OCI-M1 (cell line): Measurements from ENCODE around the gene FAM131A.

Experiments used
- DNase-seq: peaks from one replicate; lab custom pipeline; 2025; lab: John Stamatoyannopoulos, UW

FAM131A gene

DNA sequence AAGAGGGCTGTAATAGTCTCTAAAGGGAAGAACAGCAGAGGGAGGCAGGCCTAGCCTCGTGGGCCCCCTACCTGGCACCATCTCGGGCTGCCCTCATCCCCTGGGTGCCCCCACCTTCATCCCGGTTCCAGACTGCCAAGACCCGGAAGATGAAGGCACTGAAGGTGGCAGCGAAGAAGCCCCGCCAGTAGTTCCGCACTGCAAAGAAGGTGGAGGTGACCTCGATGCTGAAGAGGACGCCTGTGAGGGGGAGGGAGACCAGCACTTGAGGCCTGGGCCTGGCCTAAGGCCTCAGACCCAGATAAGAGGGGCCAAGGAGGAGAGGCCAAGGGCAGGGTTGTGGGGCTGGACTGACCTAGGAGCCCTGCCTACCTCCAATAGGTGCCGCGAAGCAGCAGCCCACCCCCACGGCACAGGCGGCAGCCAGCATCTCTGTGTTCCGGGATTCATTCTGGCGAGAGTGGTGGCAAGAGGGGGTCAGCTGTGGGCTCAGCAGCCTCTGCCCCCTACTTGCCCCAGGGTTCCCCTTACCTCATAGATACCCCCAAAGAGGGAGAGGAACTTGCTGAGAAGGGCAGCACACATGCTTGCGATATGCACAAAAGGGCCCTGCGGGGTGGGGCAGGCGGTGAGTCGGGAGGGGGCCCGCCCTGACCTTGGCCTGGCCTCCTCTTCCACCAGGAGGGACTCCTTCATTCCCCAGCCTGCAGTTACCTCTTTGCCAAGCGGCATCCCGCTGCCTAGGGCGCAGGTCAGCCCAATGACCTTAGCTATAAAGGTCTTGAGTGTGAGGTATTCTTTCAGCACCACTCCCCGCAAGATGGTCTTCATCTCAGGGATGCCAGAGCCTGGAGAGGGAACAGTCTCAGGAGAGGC is 20.1 kb downstream of the FAM131A start:
- no peak for DNase-seq

DNA sequence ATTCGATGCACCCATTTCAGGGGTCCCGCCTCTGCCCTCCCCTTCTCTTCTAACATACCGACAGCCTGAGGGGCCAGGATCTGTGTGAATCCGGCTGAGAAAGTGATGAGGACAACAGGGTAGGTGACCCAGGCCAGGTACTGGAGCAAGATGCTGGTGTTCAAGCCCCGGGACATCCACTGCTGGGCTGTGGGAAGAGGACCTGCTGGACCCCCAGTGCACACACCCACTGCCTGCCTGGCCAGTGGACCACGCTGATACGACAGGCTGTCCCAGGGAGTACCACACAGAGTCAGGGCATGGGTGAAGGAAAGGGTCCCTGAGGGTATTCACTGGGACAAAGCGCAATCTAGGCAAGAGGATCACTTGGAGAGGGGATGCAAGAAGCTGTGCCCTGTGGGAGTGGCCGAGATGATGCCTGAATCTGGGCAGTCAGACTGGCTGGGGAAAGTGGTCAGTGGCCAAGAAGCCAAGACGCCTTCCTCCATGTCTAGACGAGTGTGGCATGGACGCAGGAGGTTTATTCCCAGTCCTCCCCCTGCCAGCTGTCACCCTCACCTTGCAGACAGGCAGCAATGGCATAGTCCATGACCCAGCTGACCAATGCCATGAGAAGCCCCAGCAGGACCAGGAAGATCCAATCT is 20.8 kb downstream of the FAM131A start:
- no peak for DNase-seq

DNA sequence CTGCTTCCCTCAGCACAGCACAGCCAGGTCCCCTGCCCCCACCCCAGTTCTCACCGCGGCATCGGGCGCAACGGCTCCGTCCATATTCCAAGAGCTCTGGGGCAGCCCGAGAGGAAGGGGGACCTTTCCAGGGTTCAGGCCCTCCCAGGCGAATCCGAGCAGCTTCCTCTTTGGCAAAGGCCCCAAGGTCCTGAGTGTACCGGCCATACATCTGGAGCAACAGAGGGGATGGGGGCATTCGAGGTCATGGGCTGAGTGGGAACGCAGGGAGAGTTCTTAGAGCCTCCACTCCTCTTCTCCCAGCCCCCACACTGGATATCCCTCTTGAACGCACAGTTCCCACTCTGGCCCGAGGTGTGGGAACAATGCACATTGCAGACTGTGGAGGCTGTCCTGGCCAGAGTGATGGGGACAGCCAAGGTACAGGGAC is 21.5 kb downstream of the FAM131A start:
- no peak for DNase-seq

DNA sequence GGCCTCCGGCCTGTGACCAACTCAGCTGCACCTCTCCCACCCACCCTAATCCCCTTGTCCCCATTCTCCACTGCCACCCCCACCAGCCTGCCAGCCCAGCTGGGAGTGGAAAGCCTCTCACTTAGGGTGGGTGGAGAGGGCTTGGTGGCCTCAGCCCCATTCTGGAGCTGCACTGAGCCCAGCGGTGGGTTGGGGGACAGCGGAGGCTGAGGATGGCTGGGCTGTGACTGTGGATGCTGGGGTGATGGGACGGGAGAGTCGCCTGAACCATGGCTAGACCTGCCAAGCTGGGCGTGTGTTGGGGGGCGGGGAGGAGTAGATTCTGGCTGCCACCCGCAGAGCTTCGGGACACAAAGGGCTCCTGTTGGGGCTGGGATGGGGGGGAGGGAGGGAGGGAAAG is 22.2 kb downstream of the FAM131A start:
- no peak for DNase-seq

DNA sequence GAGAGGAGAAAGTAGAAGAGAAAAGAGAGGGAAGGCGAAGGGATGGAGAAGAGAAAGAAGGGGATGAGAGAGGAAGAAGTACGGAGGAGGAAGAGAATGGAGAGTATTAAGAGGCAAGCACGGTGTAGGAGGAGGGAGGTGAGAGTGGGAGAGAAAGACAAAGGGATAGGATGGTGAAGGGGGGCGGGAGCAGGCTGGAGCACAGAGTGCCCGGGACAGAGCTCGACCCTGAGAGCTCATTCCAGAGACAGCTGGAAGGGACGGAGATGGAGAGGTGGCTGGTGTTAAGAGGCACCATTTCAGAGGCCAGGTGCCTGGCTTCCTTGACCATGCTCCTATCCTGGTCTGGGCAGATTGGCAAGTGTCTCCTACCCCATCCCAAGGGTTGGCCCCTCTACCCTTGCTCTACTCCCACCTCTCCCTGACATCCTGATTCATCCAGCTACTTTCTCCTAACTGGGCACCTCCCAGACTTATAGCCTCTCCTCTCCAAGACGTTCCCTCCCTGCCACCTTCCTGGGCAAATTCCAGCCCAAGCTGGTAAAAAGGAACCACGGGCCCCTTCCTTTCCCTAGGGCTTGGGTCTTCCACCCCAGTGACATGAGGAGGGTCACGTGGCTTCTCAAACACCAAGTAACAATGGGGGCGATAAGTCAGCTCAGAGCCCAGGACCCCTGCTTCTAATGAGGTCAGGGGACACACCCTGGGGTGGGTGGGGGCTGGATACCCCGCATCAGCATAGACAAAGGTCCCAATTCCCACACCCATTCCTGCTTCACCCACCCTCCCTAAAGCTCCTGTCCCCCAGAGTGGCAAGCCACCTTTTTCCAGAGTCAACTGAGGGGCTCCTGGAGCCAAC is 22.9 kb downstream of the FAM131A start:
- no peak for DNase-seq

DNA sequence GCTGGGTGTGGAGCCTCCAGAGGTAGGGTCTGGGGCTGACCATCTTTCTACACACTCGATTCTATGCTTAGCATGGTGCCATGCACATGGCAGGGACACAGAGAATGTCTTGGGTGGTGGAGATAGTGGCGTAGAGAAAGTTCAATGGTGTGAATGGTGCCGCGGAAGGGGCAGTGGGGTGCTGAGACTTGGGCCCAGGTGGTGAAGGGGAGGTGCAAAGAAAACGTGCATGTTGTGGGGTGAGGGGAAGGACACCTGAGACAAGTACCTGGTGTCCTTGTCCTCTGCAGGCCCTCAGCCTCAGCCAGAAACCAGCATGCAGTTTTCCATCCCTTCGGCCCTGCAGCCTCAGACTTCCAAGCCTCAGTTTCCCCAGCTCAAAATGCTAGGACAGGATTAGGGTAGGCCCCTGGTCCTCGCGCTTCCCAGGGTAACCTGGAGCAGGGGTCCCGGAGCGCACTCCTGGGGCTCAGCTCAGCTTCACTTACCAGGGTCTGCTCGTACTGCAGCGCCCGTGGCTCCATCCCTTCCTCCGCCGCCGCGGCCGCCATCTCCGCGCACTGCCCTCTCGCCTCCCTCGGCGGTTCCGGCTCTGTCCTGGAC is 23.6 kb downstream of the FAM131A start:
- no peak for DNase-seq

DNA sequence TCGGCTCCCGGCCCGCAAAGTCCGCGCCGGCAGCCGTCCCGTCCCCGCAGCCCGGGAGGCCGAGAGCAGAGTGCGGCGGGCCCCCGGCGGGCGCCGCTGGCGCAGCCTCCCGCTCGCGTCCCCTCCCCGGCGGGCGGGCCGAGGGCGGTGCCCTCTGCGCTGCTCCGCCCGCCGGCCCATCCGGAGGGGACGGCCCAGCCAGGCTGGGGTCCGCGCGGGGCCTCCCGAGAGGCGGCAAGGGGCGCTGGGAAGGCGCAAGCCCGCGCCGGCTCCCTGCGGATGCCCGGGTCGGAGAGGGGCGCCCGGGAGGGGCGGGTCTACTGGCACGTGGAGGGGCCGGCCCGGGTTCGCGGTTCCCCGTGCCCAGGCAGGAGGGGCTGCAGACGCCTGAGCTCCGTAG is 24.1 kb downstream of the FAM131A start, which contains the start of the genes CLCN2 and POLR2H:
Gene CLCN2 (minus strand): TSS at position 74 of the 400 bp plus-strand sequence. CDS start 126 bp downstream, outside the sequence.
Gene POLR2H (plus strand): TSS at position 179 of the 400 bp plus-strand sequence. CDS start 1,783 bp downstream, outside the sequence.
- DNase-seq = peak; percentile 59

DNA sequence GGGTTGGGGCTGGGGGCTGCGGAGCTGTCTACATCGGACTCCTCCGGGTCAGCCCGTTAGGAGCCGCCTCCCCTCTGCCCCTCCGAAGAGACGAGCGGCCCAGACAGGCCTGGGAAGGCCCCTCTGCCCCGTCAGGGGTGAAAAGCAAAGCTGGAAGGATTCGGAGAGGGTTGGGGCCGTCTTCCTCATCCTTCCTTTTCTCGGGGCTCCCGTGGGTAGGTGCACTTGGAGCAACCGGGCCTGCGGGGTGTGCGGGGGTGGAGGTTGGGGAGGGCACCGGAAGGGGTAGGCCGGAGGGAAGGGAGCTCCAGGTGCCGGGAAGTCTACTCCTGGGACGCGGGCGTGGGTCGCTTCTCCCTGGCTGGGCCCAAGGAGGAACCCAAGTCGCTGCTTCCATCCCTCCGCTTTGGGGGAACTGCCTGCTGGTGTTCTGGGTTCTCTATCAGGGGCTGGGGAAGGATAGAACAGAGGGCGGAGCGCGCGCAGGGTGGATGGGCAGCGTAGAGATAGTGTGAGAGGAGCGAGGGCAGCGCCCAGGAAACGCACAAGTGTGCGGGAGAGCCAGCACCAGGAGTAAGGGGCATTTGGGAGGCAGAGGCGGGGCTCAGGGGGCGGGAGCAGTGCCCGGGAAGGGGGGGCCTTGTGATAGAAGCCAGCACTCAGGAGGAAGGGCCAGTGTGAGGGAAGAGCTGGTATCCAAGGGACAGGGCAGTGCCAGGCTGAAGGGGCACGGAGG is 24.7 kb downstream of the FAM131A start:
- peak; percentile 69 for DNase-seq

DNA sequence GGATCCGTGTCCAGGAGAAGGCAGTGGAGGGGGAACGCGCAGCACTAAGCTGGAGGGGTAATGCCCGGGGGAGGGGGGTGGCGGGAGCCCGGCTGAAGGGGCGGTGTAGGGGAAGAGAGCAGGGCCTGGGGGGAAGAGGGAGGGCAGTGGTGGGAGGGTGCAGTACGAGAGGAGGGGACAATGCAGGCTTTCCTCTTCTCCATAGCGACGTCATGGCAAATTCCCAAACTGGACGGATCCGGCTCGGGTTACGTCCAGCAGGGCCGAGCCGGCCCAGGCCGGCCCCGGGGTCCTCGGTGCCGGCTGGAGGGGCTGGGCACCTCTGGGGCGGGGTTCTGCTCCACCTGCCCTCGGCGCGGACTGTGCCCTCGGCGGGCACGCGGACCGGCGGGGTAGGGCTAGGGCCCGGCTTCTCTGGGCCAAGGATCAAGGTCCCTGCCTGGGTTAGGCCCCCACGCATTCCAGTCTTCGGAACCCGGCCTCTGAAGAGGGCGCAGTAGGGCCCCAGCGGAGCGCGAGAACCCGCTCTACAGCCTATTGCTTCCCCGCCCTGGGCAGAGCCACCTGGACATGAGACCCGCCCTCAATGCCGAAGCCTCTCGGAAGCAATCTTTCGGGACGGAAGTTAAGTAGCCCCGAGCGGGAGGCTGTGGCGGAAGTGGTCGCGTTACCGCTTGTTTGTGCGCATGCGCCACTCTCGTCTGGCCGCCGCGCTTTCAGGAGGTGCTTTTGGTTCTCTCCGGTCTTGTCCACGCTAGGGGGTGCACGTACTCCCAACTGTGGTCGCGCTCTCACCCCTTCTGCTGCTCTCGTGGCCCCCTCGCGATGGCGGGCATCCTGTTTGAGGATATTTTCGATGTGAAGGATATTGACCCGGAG is 25.5 kb downstream of the FAM131A start:
- peak; percentile 97 for DNase-seq

DNA sequence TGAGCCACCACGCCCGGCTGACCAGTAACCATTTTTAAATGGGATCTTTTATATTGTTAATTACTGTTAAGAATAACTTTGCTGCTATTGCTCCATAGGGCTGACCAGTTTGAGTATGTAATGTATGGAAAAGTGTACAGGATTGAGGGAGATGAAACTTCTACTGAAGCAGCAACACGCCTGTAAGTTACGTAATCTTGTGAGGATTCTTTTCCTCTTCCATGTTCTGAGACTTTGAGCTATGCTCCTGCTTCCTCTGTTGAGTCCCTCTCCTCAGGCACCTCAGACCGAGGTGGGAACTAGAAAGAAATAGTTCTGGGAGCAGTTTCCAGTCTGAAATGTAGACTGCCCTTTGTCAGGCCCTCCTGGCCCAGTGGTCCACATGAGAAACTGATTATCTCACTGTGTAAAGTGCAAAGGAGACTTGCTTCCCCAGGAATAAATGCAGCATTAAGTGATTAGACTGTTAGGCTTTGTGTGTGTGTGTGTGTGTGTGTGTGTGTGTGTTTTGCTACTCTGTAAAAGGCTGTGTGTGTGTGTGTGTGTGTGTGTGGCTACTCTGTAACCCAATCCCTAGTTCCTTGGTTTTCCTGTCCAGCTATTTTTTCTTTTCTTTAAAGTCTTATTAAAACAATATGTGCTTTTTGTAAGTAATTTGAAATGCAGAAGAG is 29.4 kb downstream of the FAM131A start:
- no peak for DNase-seq

DNA sequence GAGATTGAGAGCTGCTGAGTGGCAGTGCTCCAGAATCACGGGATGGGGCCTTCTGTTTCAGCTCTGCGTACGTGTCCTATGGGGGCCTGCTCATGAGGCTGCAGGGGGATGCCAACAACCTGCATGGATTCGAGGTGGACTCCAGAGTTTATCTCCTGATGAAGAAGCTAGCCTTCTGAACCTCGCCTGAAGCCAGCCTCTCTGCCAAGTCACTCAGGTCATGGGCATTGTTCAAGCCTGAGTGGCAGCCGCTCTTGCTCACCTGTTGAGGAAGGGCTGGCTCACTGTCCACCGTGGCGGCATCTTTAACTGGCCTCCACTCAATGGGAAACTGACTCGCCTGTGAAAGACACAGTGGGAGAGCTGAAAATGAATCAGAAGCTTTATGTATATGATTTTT is 30.7 kb downstream of the FAM131A start:
- DNase-seq = no peak

DNA sequence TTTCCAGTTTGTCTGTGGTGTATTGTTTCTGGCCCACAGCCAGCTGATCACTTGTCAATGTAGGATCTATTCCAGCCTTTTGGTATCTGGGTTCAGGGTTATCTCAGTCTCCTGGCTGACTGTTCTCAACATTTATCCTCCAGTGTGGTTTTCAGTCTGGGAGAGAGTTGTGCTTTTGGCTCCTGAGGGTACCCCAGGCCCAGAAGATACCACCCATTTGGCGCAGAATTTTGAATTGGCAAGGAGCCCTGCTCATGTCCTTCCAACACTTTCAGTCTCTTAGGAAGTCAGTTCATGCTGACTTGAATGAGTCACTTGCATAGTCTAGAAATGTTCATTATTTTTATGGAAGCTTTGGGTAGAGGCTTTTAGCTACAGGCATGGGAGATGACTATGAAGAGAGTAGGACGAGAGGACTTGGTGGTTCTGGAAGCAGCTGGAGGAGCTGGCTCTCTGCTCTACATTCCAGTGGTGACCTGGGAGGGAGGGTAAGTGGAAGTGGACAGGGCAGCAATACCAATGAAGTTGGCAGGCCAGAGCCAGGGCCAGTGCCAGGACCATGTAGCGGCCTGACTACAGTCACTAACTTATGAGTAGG is 31.3 kb downstream of the FAM131A start:
- no peak for DNase-seq

DNA sequence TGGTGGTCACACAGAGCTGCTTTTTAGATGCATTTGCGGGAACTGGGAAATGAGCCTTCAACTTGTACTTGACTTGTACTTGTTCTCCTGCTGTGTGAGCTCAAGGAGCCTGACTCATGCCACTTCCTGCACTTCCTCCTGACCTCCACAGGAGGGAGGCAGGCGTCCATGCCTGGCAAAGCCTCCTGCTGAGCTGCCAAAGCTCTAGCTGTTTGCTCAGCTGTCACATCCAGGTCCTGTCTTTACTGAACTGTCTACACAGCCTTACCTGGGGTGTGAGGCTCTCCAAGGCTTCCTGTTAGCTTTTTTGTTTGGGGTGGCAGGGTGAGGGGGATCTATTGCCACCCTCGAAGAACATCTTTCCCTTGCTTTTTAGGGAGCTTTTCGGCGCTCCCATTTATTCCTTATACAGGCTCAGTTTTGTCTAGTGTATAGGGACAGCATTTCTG is 34.2 kb downstream of the FAM131A start:
- DNase-seq = peak; percentile 67

DNA sequence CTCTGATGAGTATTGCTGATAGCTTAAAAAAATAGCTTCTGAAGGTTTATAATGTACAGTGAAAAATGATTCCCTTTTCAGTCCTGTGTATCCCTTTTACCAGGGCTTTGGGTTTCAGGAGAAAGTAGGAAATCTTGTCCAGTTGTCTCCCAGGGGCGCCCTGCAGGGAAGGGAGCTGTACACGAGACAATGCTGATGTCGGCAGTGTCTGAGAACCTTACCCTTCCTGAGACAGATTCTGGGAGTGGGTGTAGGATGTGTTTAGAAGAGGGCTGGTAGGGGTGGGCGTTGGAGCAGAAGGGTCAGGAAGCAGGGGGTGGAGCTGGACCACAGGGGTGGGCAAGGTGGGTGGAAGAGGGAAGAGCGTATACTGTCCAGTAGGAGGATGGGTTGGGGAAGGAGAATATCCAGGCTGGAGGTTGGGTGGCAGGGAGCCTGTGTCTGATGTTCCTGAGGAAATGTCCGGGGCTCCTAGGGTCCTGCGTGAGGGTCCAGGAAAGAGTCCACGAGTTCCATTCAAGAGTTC is 35.0 kb downstream of the FAM131A start:
- no peak for DNase-seq

DNA sequence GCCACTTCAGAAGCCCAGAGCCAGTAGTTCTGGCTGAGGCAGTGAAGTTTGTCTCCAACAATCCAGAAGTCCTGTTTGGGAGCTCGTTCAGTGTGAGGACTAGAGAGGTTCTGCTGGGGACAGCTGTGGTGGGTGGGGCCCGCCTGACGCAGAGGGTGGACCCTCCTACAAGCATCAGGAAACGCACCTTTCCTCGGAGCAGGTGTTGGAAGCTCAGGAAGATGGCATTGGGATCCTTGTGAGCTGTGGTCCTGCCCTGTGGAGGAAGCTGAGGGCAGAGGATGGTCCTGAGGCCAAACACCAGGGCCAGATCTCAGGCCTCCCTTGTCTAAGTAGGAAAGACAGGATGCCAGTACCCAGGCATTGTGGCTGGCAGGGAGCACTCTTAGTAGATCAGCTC is 35.5 kb downstream of the FAM131A start:
- DNase-seq = no peak

DNA sequence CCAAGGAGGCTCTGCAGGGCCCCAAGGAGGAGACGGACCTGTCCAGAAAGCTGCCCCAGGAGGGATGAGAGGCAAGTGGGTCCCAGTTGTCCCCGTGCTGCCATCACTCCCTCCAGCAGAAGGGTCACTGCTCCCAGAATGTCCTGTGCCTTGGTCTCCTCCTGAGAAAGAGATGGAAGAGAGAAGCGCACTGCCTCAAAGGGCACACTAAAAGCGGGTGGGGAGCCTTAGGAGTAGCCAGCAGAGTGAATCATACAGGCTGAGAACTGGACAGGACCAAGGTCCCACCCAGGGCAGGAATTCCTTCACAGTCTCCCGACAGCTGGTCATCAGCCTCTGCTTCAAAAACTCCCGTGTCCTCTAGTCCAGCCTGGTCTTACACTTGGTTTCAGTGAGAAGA is 36.0 kb downstream of the FAM131A start:
- DNase-seq = no peak

DNA sequence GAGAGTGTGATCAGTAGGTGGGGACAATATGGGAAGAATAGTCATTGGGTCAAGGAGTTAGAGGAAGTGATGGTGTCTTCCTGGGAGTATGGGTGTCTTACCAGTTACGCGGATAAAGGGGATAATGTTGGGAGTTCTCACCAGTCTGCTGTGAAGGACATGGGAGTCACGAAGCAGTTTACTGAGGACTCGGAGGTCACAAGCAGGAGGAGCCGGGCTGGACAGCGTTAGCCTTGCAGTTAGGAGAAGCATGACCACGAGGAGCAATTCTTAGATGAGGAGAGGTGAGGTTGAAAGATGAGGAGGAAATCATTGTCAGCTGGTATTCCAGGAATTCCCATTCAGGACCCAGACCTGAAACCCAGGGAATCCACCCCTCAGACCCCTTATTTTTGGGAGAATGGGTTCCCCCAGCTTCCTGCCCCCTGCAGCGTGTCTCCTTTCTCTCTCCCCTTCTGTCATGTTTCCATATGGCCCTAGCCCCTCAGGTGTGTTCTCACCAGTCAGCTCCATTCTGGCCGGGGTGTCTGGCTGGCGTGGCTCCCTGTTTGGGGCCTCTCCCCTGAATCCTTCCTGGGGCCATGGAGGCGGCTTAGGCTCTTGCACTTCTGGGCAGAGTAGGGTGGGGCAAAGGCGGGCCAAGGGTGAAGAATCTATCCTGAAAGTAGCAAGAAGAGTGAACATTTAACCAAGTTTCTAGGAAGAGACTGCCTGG is 38.5 kb downstream of the FAM131A start:
- DNase-seq = no peak

DNA sequence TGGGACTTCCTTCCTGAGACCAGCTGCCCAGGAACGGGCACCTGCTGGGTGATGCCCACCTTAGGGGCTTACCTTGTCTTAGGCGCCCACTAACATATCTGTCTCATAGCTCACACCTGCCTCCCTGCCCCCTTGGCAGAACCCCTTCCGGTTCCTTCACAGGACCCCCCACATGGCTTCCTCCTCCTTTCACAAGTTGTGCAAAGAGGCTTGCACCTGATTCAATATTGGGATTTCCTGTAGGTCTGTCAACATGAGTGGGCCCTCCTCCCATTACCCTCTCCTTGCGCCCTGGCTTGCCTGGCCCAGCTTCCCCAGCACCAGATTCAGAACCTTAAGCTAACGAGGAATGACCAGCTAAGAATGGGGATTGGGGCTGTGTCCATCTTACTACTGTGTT is 40.0 kb downstream of the FAM131A start:
- no peak for DNase-seq
